Mucosa of stomach (tissue), 1 donor: Measurements from ENCODE around the gene RALGPS1.
"Not testable (repeated sequence)": the region's sequence is repeated elsewhere in the genome, so short reads cannot be mapped to it uniquely, and the experiment has no call there.

ENCODE experiments used
- H3K27me3 ChIP-seq: one replicate; pipeline ENCODE4 v1.7.0; 2013; ENCODE audit warnings: mild to moderate bottlenecking, low read length; ENCODE audit not compliant: control insufficient read depth, insufficient read depth
- H3K36me3 ChIP-seq: one replicate; pipeline ENCODE4 v1.7.0; 2013; ENCODE audit warnings: low read length; ENCODE audit not compliant: control insufficient read depth, insufficient read depth
- H3K4me1 ChIP-seq: one replicate; pipeline ENCODE4 v1.7.0; 2013; ENCODE audit warnings: mild to moderate bottlenecking, low read length; ENCODE audit not compliant: control insufficient read depth, insufficient read depth
- H3K4me3 ChIP-seq: one replicate; pipeline ENCODE4 v1.7.0; 2013; ENCODE audit warnings: low read length
- H3K9ac ChIP-seq: one replicate; pipeline ENCODE4 v1.7.0; 2013; ENCODE audit warnings: mild to moderate bottlenecking, low read length, moderate library complexity
- H3K9me3 ChIP-seq: one replicate; pipeline ENCODE4 v1.7.0; 2013; ENCODE audit warnings: mild to moderate bottlenecking, low read length, moderate library complexity; ENCODE audit not compliant: control insufficient read depth
- donor health status: Pancreatic carcinoma.

Gene RALGPS1

DNA sequence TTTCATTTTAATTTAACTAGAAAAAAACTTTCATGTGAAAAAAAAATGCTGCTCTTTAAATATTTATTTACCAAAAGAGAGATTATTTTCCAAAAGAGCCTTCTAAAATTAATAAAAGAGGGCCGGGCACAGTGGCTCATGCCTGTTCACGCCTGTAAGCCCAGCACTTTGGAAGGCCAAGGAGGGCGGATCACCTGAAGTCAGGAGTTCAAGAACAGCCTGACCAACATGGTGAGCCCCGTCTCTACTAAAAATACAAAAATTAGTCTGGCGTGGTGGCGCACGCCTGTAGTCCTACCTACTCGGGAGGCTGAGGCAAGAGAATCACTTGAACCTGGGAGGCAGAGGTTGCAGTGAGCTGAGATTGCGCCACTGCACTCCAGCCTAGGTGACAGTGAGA is 256.8 kb downstream of the RALGPS1 start:
- not testable (repeated sequence) for H3K27me3 ChIP-seq, H3K4me3 ChIP-seq, H3K9me3 ChIP-seq, H3K4me1 ChIP-seq, H3K9ac ChIP-seq, H3K36me3 ChIP-seq

DNA sequence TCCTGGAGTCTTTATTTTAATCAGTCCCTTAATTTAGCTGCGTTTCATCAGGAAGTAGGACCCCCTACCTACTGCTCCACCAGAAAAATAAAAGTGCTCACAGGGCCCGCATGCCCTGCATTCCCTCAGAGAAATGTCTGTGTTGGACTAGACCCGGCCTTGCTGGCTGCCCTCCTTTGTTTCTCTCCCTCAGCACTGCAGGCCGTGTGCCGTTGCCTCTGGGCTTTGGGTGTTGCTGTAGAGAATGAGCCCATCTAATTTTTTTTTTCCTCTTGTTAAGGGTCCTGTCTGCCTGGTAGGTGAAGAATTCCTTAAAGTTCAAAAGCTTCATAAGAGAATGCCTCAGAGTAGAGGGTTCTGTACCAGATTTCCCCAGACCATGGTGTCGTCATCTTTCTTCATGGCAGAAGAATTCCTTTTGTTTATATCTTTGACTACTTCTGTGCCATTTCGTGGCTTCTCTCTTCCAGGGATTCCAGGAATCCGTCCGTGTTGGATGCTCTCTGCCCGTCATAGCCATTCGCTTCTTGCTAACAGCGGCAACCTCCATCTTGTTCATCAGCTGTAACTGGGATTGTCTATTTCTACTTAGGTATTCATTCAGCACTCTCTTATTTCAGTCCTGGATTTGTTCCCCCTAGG is 257.6 kb downstream of the RALGPS1 start:
- H3K9me3 ChIP-seq = no peaks in the 10 kb centered on the region
- no peak overlapping the region for H3K4me3 ChIP-seq
- no peaks in the 10 kb centered on the region for H3K27me3 ChIP-seq
- no peak overlapping the region for H3K9ac ChIP-seq
- no peaks in the 10 kb centered on the region for H3K4me1 ChIP-seq
- no peaks in the 10 kb centered on the region for H3K36me3 ChIP-seq

DNA sequence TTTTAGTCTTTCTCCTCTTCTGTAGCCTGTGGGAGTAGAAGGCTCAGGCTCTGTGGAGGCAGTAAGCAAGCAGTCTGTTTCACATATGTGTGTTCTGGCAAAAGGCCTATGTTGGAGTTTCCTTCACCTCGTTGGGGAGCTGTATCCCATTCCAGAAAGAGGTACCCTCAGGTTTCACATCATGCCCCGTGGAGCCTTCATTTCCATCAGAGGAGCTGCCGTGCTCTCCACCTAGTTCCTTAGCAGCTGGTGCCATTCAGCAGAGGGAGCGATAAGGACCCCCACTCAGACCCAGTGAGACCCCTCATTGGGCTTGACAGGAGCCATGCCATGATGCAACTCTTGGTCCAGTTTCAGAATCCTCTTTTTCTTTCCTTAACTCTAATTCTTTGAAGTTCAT is 258.5 kb downstream of the RALGPS1 start:
- H3K36me3 ChIP-seq = no peaks in the 10 kb centered on the region
- H3K4me3 ChIP-seq = no peak overlapping the region
- no peaks in the 10 kb centered on the region for H3K9me3 ChIP-seq
- no peak overlapping the region for H3K9ac ChIP-seq
- no peaks in the 10 kb centered on the region for H3K4me1 ChIP-seq
- no peaks in the 10 kb centered on the region for H3K27me3 ChIP-seq

DNA sequence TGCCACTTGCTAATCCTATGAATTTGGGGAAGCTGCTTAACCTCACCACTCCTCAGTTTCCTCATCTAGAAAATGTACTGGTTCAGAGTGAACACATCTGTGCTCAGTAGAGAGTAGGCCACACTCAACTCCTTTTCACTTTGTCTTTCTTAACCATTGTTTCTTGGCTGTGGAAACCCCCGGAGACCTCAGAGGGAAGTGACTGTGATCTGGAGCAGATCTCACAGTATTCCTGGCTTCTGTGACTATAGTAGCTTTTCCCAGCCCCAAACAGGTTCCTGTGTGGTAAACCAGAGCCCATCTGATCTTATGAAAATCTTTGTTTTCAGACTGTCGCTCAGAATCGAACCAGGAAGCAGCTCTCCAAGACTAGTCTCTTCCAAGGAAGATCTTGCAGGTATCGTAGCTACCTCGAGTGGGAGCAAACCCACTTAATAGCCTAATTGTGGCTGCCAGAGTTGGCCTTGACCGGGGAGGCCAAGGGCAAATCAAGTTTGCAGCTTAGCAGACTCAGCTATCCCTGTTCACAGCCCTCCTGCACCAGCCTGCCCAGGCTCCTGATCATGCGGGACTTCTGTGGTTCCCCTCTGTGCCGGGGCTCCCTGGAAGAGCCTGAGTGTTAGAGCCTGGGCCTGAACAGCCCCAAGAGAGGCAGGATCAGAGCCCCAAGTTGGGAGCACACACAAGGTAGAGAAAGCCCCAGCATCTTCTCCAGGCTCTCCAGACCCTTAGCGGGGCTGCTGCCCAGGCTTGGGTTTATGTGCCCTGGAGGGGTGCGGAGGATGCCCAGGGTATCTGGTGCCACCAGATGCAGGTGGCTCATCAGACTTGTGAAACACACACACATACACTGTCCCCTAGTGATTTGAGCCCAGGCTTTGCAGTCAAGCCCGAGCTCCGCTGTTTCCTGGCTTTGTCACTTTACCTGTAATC is 260.1 kb downstream of the RALGPS1 start:
- Histone ChIP-seq H3K36me3 (no peaks in the 10 kb centered on the region), H3K27me3 (no peaks in the 10 kb centered on the region), H3K9ac (no peak overlapping the region), H3K4me1 (peaks cover 3% of the 10 kb centered on the region), H3K9me3 (no peaks in the 10 kb centered on the region), H3K4me3 (no peak overlapping the region)

DNA sequence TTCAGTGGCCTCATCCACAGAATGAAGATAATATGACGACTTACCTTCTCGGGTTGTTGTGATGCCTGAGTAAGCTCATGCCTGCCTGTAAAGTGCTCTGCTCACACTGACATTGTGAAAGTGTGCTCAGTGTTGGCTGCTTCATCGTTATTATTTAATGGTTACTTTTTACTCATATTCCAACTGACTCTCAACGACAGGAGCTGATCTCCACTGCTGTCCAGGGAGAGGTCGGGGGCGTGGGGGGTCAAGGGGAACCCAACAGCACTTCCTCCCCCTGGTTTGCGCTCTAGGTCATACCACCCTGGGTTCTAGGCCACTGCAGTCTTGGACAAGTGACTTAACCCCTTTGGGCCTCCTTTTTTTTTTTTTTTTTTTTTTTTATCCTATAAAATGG is 260.7 kb downstream of the RALGPS1 start:
- H3K9ac ChIP-seq = no peak overlapping the region
- H3K4me3 ChIP-seq = no peak overlapping the region
- H3K4me1 ChIP-seq = peaks cover 9% of the 10 kb centered on the region

DNA sequence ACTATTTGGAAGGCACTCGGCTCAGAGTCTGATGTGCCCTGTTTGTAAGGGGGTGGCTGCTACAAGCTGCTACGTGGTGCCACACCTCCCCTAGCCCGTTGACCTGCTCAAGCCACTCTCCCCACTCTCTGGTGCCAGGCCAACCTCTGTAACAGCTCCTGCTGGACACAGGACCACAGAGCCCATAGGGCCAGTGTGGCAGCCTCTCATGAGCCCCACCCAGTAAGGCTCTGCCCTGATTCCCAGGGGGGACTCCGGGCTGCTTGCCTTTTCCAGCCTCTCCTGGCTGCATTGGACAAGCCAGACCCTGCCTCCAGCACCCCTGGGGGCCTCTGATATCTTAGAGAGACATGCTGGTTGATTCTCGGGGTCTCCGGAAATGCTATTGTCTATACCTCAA is 261.2 kb downstream of the RALGPS1 start:
- no peak overlapping the region for H3K9ac ChIP-seq
- peaks cover 9% of the 10 kb centered on the region for H3K4me1 ChIP-seq
- H3K36me3 ChIP-seq = no peaks in the 10 kb centered on the region
- no peaks in the 10 kb centered on the region for H3K27me3 ChIP-seq
- H3K4me3 ChIP-seq = no peak overlapping the region
- H3K9me3 ChIP-seq = no peaks in the 10 kb centered on the region

More for the DNA sequence above, 260.7 kb downstream of the RALGPS1 start:
- no peaks in the 10 kb centered on the region for H3K27me3 ChIP-seq
- H3K36me3 ChIP-seq = no peaks in the 10 kb centered on the region
- no peaks in the 10 kb centered on the region for H3K9me3 ChIP-seq

DNA sequence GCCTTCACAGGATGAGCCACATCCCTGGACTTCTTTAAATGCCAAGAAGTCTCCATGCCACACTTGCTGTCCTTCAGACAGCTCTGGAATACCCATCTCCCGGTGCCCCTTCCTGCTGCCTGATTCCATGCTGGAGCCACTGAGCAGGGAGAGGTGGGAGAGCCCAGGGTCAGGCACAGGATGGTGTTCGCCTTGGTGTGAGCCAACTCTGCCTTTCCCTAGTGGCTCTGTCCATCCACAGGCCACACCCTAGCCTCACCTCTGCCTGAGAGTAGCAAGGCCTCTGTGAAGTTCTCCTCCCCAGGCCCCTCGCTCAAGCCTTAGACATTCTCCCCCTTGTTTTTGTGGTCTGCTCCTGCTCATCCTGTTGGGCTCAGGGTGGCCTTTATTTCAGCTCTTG is 262.0 kb downstream of the RALGPS1 start:
- H3K9ac ChIP-seq = no peak overlapping the region
- no peaks in the 10 kb centered on the region for H3K9me3 ChIP-seq
- peaks cover 9% of the 10 kb centered on the region for H3K4me1 ChIP-seq
- H3K36me3 ChIP-seq = no peaks in the 10 kb centered on the region
- no peak overlapping the region for H3K4me3 ChIP-seq
- no peaks in the 10 kb centered on the region for H3K27me3 ChIP-seq

DNA sequence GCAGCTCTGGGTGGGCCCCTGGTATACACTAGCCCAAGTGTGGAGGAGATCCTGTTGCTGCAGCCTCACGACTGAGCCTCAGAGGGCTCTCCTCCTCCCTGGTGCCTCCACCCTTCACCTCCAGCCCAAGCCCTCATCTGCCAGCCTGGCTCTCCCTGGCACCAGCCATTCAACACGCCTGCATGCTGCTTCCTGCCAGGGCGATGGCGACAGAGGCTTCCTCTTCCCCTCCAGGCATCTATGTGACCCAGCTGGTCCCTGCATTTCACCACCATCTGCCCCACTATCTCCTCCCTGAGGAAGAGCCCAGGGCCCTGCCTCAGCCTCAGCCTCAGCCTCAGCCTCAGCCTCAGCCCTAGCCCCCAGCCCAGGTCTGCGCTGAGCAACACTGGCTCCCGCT is 262.6 kb downstream of the RALGPS1 start:
- Histone ChIP-seq H3K9ac (no peak overlapping the region), H3K27me3 (no peaks in the 10 kb centered on the region), H3K4me3 (no peak overlapping the region), H3K9me3 (no peaks in the 10 kb centered on the region), H3K36me3 (no peaks in the 10 kb centered on the region), H3K4me1 (peaks cover 9% of the 10 kb centered on the region)

DNA sequence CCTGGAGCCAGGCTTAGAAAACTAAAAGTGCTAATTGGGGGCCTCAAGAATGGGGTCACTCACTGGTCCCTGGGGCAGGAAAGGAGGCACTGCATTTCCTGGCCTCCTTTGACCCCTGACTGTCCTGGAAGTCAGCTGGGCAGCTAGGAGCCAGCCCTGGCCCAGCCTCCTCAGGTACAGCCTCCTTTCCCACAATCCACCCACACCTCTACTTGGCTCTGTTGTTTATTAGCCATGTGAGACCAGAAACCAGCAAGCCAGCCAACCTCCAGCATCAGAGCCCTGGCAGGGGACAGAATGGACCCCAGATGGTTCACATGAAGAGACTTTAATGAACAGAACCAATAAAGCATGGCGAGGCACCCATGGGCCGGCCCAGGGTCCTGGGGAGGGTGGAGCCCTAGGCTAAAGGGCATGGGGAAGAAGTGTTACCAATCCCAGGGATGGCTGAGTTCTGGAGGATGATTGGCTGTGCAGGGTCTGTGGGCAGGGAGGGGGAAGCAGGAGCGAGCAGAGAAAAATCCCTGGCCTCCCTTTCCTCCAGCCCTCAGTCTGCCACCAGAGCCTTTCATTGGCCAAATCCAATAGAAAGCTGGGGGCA is 263.2 kb downstream of the RALGPS1 start:
- H3K4me1 ChIP-seq = peaks cover 9% of the 10 kb centered on the region
- H3K4me3 ChIP-seq = no peak overlapping the region
- H3K27me3 ChIP-seq = no peaks in the 10 kb centered on the region
- no peaks in the 10 kb centered on the region for H3K36me3 ChIP-seq
- H3K9ac ChIP-seq = no peak overlapping the region
- no peaks in the 10 kb centered on the region for H3K9me3 ChIP-seq

DNA sequence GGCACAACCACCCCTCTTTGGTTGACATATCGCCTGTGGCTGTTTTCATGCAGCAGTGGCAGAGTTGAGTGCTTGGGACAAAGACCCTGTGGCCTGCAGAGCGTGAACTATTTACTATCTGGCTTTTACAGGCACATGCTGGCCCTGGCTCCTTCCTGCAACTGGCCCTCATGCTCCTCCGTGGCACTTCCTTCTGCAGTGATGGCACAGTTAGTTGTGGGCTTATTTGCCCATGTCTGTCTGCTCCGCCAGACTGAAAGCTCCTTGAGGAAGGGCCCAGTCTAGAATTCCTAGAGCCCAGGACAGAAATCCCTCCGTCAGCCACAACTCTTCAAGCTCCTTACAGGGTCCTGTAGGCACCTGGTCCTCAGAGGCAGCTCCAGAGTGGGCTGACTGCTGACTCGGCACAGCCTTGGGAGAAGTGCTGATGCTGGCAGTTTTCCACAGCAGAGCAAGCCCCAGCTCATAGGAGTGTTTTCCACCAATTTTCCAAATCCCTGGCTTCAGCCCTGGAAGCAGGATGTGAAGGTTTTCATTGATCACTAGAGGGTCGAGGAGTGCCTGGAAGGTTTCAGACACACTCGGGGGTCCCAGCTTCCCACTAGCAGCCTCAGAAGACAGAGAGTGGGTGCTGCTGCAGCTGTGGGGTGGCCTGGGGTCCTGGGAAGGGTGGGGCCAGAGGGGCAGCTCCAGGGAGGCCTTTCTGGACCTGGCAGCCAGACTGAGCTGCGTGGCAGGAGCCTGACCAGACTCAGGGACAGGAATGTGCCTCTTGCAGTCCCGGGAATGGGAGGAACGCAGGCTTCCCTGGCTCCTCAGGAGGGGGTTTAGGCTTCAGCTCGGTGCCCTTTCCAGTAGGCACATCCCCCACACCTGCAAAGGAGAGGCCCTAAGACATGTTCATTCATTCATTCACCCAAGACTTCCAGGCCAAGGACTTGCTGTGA is 264.4 kb downstream of the RALGPS1 start:
- Histone ChIP-seq H3K9me3 (no peaks in the 10 kb centered on the region), H3K4me3 (no peak overlapping the region), H3K36me3 (no peaks in the 10 kb centered on the region), H3K9ac (no peak overlapping the region), H3K4me1 (peaks cover 9% of the 10 kb centered on the region), H3K27me3 (no peaks in the 10 kb centered on the region)

DNA sequence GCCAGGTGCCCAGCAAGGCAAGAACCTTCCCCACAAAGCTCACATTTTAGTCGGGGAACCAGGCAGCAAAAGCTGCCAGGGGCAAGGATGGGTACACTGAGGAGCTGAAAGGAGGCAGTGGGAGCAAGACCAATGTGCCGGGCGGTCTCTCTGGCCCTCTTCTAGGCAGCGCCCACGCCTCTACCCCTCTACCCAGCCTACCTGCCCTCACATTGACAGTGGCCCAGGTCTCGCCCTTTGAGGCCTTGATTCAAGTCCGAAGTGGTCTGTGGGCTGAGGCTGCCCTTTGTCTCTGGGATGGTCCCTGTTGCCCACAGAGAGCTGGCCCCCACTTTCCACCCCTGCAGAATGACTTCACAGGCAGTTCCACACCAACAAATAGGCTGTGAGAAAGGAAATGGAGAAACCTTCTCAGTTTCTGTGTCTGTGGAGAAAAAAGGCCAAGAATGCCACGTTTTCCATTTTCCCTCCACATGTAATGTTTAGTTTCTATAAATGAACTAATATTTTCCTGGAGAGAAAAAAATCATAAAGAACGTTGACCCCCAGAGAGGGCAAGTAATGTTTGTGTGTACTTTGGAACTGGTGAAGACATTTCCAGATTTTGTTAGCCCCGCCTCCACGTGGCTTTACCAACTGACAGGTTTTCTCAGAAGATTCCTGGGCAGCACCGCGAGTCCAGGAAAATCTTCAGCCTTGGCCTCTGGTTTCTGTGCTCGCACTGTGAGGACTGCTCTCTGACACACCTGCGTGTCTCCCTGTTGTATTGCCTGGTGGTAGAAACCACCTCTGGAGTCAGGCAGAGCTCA is 265.3 kb downstream of the RALGPS1 start:
- H3K36me3 ChIP-seq = no peaks in the 10 kb centered on the region
- no peak overlapping the region for H3K4me3 ChIP-seq
- no peaks in the 10 kb centered on the region for H3K27me3 ChIP-seq
- peaks cover 9% of the 10 kb centered on the region for H3K4me1 ChIP-seq
- no peaks in the 10 kb centered on the region for H3K9me3 ChIP-seq
- no peak overlapping the region for H3K9ac ChIP-seq
